Measurements from ENCODE around the gene RAB7B. TPM values are rescaled to one million over a fixed set of nuclear protein-coding genes. Genes with fewer than 3 reads are reported as not detected.

Gene RAB7B
- total and polyA plus RNA-seq, 9 of the 15 experiments (the other 6 are each of a cell fraction or from before 2014, with no cell fraction given): 0.03 to 0.29 (median 0.07) TPM; not detected in 4

DNA sequence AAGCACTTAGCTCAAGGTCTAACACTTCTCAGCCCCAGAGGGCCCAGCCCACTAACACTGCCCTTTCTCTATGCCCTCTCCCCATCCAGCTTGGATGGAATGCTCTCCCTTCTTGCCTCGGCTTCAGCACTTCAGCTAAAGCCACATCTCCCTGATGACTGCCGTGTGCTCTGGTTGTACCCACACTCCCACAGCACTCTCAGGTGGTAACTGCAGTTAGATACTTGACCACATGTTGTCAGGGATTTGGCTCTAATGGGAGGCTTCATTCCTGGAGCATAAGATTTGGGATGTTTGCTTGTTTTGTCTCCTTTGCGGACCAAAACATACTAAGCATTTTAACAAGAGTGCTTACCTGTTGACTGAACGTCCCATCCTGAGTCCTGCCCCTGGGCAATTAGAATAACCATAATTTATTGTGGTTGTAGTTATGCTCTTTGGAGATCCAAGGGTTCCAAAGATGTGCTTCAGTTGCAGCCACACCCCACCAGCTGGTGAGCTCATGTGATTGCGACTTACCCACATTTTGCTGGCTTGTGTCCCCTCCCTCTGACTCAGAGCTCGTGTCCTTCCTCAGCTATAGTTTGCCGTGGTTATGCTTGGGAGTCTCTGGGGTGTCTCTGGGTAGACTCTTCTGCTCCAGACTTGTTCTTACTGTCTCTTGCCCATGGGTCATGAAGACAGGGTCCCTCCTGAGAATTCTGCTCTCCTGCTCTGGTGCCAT is 52.2 kb downstream of the RAB7B start (continued):
- TF ChIP-seq, protein P1, sequence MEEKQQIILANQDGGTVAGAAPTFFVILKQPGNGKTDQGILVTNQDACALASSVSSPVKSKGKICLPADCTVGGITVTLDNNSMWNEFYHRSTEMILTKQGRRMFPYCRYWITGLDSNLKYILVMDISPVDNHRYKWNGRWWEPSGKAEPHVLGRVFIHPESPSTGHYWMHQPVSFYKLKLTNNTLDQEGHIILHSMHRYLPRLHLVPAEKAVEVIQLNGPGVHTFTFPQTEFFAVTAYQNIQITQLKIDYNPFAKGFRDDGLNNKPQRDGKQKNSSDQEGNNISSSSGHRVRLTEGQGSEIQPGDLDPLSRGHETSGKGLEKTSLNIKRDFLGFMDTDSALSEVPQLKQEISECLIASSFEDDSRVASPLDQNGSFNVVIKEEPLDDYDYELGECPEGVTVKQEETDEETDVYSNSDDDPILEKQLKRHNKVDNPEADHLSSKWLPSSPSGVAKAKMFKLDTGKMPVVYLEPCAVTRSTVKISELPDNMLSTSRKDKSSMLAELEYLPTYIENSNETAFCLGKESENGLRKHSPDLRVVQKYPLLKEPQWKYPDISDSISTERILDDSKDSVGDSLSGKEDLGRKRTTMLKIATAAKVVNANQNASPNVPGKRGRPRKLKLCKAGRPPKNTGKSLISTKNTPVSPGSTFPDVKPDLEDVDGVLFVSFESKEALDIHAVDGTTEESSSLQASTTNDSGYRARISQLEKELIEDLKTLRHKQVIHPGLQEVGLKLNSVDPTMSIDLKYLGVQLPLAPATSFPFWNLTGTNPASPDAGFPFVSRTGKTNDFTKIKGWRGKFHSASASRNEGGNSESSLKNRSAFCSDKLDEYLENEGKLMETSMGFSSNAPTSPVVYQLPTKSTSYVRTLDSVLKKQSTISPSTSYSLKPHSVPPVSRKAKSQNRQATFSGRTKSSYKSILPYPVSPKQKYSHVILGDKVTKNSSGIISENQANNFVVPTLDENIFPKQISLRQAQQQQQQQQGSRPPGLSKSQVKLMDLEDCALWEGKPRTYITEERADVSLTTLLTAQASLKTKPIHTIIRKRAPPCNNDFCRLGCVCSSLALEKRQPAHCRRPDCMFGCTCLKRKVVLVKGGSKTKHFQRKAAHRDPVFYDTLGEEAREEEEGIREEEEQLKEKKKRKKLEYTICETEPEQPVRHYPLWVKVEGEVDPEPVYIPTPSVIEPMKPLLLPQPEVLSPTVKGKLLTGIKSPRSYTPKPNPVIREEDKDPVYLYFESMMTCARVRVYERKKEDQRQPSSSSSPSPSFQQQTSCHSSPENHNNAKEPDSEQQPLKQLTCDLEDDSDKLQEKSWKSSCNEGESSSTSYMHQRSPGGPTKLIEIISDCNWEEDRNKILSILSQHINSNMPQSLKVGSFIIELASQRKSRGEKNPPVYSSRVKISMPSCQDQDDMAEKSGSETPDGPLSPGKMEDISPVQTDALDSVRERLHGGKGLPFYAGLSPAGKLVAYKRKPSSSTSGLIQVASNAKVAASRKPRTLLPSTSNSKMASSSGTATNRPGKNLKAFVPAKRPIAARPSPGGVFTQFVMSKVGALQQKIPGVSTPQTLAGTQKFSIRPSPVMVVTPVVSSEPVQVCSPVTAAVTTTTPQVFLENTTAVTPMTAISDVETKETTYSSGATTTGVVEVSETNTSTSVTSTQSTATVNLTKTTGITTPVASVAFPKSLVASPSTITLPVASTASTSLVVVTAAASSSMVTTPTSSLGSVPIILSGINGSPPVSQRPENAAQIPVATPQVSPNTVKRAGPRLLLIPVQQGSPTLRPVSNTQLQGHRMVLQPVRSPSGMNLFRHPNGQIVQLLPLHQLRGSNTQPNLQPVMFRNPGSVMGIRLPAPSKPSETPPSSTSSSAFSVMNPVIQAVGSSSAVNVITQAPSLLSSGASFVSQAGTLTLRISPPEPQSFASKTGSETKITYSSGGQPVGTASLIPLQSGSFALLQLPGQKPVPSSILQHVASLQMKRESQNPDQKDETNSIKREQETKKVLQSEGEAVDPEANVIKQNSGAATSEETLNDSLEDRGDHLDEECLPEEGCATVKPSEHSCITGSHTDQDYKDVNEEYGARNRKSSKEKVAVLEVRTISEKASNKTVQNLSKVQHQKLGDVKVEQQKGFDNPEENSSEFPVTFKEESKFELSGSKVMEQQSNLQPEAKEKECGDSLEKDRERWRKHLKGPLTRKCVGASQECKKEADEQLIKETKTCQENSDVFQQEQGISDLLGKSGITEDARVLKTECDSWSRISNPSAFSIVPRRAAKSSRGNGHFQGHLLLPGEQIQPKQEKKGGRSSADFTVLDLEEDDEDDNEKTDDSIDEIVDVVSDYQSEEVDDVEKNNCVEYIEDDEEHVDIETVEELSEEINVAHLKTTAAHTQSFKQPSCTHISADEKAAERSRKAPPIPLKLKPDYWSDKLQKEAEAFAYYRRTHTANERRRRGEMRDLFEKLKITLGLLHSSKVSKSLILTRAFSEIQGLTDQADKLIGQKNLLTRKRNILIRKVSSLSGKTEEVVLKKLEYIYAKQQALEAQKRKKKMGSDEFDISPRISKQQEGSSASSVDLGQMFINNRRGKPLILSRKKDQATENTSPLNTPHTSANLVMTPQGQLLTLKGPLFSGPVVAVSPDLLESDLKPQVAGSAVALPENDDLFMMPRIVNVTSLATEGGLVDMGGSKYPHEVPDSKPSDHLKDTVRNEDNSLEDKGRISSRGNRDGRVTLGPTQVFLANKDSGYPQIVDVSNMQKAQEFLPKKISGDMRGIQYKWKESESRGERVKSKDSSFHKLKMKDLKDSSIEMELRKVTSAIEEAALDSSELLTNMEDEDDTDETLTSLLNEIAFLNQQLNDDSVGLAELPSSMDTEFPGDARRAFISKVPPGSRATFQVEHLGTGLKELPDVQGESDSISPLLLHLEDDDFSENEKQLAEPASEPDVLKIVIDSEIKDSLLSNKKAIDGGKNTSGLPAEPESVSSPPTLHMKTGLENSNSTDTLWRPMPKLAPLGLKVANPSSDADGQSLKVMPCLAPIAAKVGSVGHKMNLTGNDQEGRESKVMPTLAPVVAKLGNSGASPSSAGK (IDR thresholded peaks at IDR 0.05): no peak
- TF ChIP-seq KDM5B (IDR thresholded peaks at IDR 0.05; ENCODE audit: insufficient replicate concordance, low read depth, low read length) (no peak), ZNF431 (CRISPR knock-in tag; IDR thresholded peaks at IDR 0.05) (no peak), SMARCB1 (IDR thresholded peaks at IDR 0.05; ENCODE audit: insufficient read length, low read depth) (no peak), CBX8 (IDR thresholded peaks at IDR 0.05; ENCODE audit: borderline replicate concordance, extremely low read depth, low read depth, low read length, poor library complexity, severe bottlenecking) (no peak), SIN3A (IDR thresholded peaks at IDR 0.05; ENCODE audit: borderline replicate concordance in 2 of 2, control insufficient read depth in 1 of 2, low read depth in 2 of 2, low read length in 2 of 2) (no peak), TAL1 (IDR thresholded peaks at IDR 0.05) (no peak), SIX5 (IDR thresholded peaks at IDR 0.05; ENCODE audit: borderline replicate concordance in 1 of 2, insufficient read depth in 1 of 2, low read depth in 1 of 2, low read length in 2 of 2) (no peak), FIP1L1 (IDR thresholded peaks at IDR 0.05; ENCODE audit: low read depth, low read length, poor library complexity, severe bottlenecking) (no peak), TAF9B (IDR thresholded peaks at IDR 0.05; ENCODE audit: partially characterized antibody) (no peak), NEUROD1 (IDR thresholded peaks at IDR 0.05; ENCODE audit: borderline replicate concordance, low read depth, low read length, partially characterized antibody) (no peak)
- TF ChIP-seq, protein P2, sequence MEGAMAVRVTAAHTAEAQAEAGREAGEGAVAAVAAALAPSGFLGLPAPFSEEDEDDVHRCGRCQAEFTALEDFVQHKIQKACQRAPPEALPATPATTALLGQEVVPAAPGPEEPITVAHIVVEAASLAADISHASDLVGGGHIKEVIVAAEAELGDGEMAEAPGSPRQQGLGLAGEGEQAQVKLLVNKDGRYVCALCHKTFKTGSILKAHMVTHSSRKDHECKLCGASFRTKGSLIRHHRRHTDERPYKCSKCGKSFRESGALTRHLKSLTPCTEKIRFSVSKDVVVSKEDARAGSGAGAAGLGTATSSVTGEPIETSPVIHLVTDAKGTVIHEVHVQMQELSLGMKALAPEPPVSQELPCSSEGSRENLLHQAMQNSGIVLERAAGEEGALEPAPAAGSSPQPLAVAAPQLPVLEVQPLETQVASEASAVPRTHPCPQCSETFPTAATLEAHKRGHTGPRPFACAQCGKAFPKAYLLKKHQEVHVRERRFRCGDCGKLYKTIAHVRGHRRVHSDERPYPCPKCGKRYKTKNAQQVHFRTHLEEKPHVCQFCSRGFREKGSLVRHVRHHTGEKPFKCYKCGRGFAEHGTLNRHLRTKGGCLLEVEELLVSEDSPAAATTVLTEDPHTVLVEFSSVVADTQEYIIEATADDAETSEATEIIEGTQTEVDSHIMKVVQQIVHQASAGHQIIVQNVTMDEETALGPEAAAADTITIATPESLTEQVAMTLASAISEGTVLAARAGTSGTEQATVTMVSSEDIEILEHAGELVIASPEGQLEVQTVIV (CRISPR knock-in tag; IDR thresholded peaks at IDR 0.05; ENCODE audit: borderline replicate concordance): no peak
